HG02588 (cell line): Measurements from ENCODE around the gene P2RY2.

Experiments
- ATAC-seq: cut with Tn5 transposase; IDR thresholded peaks from one replicate; pipeline ENCODE4 v1.9.1; 2021; ENCODE audit warnings: mild to moderate bottlenecking, moderate library complexity; ENCODE audit not compliant: unreplicated experiment

The P2RY2 gene

GRCh38 chr11:73218106-73218829, at the start of gene P2RY2:
P2RY2 (plus strand) TSS chr11:73218281; CDS start chr11:73234160, 15,879 bp downstream.
- no peak for ATAC-seq

GRCh38 chr11:73168925-73169579, 49.0 kb upstream of the P2RY2 start:
- no peak for ATAC-seq

GRCh38 chr11:73170140-73170539, 47.9 kb upstream of the P2RY2 start:
- no peak for ATAC-seq

- ATAC-seq: no peak
Observed at GRCh38 chr11:73171436-73172161, 46.5 kb upstream of the P2RY2 start.

GRCh38 chr11:73172992-73173656, 45.0 kb upstream of the P2RY2 start:
- no peak for ATAC-seq

GRCh38 chr11:73173755-73174494, 44.2 kb upstream of the P2RY2 start:
- ATAC-seq: no peak

GRCh38 chr11:73174495-73174791, 43.6 kb upstream of the P2RY2 start:
- ATAC-seq: no peak

- no peak for ATAC-seq
Observed at GRCh38 chr11:73175551-73176144, 42.4 kb upstream of the P2RY2 start.

GRCh38 chr11:73176145-73176873, 41.8 kb upstream of the P2RY2 start:
- no peak for ATAC-seq

- no peak for ATAC-seq
Observed at GRCh38 chr11:73176874-73177155, 41.3 kb upstream of the P2RY2 start.

GRCh38 chr11:73177380-73177777, 40.7 kb upstream of the P2RY2 start:
- ATAC-seq: no peak

- no peak for ATAC-seq
Observed at GRCh38 chr11:73177778-73178539, 40.1 kb upstream of the P2RY2 start.

- no peak for ATAC-seq
Observed at GRCh38 chr11:73178681-73179080, 39.4 kb upstream of the P2RY2 start.

- no peak for ATAC-seq
Observed at GRCh38 chr11:73182824-73183321, 35.2 kb upstream of the P2RY2 start.

GRCh38 chr11:73184953-73185671, 33.0 kb upstream of the P2RY2 start:
- ATAC-seq: no peak

GRCh38 chr11:73185680-73186293, 32.3 kb upstream of the P2RY2 start:
- no peak for ATAC-seq

- ATAC-seq: no peak
Observed at GRCh38 chr11:73186294-73186850, 31.7 kb upstream of the P2RY2 start.

GRCh38 chr11:73186886-73187285, 31.2 kb upstream of the P2RY2 start:
- ATAC-seq: no peak
